GM19324 (cell line): ENCODE data around the gene COL20A1.
"Not testable (repeated sequence)": the region's sequence is repeated elsewhere in the genome, so short reads cannot be mapped to it uniquely, and the experiment has no call there.

Experiments used
- ATAC-seq: cut with Tn5 transposase; IDR thresholded peaks from one replicate; pipeline ENCODE4 v1.9.1; 2021; ENCODE audit warnings: mild to moderate bottlenecking, moderate library complexity; ENCODE audit not compliant: unreplicated experiment, low FRiP score

Gene COL20A1

DNA sequence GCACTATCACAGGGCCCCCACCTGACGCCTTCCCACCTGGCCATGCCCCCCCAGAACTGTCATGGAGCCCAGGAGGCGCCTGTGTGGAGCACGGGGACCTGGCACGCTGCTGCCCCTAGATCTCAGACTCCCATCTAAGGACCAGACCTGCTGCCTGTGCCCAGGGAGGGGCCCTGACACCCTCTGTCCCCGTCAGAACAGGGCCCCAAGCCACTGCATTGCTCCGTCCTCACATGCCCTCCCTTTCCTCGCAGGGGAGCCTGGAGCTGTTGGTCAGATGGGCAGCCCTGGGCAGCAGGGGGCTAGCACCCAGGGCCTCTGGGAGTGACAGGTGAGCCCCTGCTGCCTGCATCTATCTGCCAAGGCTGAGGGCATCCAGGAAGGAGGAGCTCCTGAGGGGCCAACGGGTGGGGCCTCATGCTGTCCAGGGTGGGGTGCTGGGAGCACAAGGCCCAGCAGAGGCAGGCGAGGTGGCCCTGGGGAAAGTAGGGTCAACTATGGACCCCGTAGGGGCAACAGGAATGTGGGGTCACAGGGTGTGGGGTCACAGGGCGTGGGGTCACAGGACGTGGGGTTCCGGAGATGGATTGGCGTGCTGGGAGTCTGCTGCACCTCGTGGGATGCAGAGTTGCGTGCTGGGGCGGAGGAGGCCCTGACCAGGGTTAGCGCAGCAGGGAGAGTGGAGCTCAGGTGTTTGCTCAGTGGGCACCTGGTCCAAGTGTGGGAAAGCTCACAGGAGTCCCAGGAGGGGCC lies 36.5 kb downstream of the COL20A1 start:
- no peak for ATAC-seq

DNA sequence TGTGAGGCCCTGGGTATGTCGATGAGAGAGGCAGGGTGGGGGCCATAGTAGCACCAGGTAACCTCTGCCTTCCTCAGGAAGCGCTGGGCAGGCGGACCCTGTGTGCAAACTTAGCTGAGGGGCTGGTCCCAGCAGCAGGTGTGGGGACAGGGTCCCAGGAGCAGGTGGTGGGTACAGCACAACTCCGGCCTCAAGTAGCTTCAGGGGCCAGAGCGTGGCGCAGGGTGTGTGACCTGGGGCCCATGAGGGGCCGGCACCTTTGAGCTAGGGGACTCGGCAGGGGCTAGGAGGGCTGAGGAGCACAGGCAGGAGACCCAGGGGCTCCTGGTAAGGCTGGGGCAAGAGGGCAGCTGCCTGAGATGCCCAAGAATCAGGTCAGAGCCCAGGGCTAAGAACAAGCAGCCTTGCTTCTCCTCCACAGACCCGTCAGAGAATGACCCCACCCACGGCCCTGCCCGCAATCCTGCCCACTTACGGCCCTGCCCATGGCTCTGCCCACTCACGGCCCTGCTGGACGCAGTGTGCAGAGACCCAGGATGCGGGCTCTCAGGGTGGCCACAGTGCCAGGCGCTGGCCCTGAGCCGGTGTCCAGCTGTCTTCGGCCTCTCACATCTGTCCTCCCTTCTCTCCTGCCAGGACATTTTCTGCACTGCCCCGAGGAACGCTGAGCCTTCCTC lies 37.2 kb downstream of the COL20A1 start:
- ATAC-seq: no peak

DNA sequence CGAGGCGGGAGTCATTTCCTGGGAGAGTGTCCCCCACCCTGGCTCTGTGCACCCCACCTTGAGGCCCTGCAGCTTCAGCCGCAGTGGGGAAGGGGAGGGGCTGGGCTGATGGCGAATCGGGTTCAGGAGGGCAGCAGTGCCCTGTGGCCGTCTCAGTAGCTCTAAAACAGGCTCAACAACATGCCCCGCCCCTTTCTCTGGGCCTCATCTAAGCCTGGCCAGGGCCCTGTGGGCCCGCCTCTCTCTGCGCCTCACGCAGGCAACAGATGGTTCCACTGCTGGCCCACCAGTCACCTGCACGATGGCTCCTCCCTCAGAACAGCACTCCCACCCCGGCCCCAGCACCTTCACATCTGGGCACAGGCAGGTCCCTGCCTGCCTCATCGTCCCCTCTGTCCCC lies 38.0 kb downstream of the COL20A1 start:
- ATAC-seq: no peak

DNA sequence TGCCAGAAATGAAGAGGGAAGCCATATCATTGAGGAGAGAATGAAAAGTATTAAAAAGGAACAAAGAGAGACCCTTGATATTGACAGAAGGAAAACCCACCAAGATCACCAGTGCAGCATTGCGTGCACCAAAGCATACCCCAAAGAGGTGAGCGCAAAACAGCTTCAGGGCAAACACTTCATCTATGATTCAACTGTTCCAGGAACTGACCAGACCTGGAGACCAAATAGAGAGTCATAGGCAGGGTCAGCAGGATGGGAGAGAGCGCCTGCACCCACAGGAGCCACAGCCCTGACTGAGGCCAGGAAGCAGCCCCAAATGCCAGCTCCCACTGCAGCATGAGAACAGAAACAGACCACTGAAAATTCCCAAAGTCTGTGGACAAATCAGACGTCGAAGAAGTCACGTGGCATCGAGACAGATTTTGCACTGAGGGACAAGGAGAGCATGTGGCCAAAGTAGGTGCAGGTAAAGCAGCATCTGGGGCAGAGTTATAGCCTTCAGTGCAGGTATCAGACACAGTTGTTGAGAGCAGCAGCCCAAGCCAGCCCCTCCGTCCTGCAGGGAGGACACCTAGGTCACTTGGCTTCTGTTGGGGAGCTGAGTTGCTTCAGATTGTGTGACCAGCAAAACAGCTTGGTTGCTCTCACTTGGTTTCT lies 38.9 kb downstream of the COL20A1 start:
- ATAC-seq: no peak

DNA sequence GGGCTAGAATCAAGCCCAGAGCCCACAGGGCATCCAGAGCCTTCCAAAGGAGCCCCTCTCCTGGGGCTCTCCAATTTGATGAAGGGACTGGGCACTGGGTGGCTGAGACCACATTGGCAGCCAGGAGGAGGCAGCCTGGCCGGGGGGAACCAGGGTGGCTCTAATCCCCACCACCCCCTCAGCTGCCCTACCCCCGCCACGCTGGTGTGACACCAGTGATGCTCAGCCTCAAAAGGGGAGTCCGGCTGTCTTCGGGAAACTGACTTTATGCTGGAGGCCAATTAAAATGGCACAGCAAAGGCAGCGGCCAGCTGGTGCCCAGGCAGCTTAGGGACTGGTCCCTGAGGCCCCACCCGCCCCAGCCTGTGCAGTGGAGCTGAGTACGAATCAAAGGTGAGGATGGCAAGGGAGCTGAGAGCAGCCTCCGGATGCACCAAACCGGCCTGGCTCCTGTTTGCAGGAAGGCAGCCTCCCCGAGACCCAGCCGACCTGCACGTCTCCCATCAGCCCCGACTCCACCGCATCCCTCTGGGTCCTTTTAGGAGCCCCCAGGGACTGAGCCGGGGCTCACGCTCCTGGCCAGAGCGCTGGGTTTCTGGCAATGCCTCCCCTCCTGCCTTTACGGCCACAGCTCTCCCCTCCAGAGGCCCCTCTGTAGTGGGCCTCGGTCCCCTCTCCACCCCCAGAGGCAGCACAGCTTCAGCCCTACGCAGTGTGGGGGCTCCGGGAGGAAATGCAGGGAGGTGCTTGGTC lies 39.7 kb downstream of the COL20A1 start:
- no peak for ATAC-seq

DNA sequence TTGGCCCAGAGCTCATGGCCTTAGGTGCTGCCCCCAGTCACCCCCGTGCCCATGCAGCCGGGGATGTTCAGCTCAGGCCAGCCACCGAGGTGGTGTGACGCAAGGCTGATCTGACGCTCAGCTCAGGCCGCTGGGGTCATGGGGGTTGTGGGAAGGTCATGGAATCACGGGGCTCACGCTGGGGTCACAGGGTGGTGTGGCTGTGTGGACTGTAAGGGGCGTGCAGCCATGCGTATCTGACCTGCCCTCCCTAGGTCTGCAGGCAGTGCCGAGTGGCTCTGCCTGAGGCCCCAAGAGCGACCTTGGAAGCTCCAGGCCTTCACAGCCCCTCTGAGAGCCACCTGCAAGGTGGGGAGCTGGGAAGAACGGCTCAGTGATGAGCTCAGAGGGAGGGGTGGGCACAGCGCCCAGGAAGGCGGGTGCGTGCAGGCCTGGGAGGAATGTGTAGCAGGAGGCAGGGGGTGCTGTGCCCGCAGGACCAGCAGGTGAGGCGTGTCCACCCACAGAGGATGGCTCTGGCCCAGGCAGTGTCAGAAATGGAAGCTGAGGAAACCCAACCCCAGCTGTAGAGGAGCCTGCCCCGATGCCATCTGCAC lies 40.4 kb downstream of the COL20A1 start:
- no peak for ATAC-seq

DNA sequence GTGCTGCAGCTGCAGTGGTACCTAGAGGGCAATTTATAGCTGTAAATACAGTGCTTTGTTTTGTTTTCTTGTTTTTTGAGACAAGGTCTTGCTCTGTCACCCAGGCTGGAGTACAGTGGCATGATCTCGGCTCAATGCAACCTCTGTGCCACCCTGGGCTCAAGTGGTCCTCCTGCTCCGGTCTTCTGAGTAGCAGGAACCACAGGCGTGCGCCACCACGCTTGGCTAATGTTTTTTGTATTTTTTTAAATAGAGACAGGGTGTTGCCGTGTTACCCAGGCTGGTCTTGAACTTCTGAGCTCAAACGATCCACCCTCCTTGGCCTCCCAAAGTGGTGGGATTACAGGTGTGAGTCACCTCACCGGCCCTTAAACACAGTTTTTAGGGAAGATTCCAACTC lies 41.4 kb downstream of the COL20A1 start:
- no peak for ATAC-seq

DNA sequence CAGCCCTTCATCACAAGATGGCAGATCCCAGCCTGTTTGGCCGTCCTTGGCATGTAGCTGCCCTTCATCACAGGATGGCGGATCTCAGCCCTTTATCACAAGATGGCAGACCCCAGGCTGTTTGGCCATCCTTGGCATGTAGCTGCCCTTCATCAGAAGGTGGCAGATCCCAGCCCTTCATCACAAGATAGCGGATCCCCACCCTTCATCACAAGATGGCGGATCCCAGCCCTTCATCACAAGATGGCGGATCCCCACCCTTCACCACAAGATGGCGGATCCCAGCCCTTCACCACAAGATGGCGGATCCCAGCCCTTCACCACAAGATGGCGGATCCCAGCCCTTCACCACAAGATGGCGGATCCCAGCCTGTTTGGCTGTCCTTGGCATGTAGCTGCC lies 42.1 kb downstream of the COL20A1 start:
- ATAC-seq: not testable (repeated sequence)

DNA sequence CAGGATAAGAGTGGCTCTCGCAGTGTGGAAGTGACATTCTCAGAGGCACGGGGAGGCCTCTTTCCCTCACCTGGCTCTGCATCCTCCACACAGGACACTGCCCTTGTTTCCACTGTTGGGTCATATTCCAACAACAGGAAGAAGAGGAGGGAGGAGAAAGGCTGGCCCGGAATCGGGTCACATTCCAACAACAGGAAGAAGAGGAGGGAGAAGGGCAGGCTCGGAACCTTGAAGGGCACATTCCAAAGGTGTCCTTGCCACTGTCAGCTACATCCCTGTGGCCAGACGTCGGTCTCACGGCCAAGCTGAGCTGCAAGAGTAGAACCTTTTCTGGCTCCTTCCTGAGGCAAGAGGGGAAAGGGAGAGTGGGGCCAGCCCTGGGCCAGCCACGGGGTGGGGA lies 42.7 kb downstream of the COL20A1 start:
- ATAC-seq: no peak

DNA sequence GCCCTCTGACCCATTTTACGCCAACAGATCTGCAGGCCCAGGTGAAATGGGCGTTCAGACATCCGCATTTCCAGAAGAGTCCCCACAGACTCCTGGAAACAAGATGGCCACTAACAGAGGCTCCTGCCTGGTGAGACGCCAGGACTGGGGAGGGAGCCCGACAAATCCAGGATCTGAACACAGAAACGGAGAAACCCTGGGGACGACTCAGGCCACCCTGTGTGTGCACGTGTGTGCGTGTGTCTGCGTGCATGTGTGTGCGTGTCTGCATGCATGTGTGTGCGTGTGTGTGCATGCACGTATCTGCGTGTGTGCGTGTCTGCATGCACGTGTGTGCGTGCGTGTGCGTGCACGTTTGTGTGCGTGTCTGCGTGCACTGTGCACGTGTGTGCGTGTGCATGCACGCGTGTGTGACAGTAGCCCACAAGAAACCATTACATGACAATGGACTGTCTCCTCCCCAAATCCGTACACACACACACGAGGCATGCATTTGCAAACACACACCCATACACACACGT lies 43.3 kb downstream of the COL20A1 start:
- ATAC-seq: no peak

DNA sequence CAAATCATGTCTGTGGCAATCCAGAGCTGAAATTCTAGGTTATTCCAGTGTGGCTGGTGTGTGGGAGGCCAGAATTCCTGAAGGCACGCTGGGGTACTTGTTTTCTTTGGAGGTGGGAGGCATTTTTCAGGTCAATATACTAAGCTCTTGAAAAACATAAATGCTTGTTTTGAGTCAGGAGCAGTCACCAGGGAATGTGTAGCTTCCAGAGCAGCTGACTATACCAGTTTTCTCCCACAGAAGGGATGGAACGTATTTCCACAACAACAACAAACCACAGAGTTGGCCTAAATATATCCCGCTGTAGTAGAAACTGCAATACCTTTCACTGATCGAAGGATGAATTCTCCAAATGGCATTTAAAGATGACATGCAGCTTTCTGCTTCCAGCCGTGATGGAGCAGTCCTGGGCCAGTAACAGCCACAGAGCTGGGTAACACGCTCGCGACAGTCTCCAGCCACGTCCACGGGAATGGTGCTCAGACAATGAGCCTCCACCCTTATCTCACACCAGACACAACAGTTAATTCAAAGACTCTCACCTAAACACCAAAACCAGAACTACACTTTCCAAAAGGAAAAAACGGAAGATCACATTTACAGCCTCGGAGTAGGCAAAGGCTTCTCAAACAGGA lies 44.9 kb downstream of the COL20A1 start:
- no peak for ATAC-seq

DNA sequence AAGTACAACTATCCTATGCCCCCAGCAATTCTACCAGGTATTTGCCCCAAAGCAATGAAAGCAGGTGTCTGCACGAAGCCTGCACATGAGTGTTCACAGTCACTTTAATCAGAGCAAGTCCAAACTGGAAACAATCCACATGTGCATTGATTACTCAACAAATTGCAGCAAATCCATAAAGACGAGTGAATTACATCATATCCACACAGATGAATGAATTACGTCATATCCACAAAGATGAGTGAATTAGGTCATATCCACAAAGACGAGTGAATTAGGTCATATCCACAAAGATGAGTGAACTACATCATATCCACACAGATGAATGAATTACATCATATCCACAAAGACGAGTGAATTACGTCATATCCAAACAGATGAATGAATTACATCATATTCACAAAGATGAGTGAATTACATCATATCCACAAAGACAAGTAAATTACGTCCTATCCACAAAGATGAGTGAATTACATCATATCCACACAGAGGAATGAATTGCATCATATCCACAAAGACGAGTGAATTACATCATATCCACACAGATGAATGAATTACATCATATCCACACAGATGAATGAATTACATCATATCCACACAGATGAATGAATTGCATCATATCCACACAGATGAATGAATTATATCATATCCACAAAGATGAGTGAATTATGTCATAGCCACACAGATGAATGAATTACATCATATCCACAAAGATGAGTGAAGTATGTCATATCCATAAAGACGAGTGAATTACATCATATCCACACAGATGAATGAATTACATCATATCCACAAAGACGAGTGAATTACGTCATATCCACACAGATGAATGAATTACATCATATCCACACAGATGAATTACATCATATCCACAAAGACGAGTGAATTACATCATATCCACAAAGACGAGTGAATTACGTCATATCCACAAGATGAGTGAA lies 46.4 kb downstream of the COL20A1 start:
- not testable (repeated sequence) for ATAC-seq

DNA sequence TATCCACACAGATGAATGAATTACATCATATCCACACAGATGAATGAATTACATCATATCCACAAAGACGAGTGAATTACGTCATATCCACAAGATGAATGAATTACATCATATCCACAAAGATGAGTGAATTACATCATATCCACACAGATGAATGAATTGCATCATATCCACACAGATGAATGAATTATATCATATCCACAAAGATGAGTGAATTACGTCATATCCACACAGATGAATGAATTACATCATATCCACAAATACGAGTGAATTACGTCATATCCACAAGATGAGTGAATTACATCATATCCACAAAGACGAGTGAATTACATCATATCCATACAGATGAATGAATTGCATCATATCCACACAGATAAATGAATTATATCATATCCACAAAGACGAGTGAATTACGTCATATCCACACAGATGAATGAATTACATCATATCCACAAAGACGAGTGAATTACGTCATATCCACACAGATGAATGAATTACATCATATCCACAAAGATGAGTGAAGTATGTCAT lies 47.2 kb downstream of the COL20A1 start:
- not testable (repeated sequence) for ATAC-seq

DNA sequence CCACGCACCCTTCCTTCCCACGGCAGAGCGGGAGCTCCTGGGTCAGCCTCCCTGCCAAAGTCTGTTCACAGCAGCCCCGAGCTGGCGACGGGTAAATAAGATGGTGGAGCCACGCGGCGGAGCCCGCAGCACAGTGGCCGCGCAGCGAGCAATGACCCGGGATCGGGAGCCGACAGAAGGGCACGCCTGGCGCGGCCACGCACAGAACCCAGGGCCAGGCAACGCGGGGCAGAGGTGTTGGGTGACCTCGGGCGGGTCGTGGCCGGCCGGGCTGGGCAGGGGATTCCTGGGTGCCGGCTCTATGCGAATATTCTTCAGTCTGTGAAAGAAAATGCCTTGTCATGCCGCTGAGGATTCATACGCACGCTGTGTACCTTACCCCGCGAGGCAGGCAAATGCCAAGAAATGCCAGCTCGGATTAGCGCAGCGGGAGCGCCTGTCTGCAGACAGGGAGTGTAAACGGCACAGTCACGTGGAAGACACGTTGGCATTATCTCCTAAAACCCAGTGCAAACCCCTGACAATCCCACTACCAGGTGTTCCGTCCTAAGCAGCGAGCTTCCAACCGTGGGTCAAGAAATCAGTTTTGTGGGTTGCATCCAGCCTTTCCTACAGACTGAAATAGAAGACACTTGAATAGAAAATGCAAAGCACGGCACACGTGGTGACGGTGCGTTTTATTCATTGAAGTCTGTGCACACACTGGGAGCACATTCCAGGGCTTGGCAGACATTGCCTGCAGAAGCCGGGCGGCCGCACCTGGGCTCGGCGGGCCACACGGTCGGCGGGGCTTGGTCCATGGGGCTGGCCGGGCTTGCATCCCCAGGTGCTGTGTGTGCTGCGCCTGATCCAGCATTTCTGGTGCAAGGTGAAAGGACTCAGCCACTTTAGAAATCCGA lies 49.8 kb downstream of the COL20A1 start:
- no peak for ATAC-seq

DNA sequence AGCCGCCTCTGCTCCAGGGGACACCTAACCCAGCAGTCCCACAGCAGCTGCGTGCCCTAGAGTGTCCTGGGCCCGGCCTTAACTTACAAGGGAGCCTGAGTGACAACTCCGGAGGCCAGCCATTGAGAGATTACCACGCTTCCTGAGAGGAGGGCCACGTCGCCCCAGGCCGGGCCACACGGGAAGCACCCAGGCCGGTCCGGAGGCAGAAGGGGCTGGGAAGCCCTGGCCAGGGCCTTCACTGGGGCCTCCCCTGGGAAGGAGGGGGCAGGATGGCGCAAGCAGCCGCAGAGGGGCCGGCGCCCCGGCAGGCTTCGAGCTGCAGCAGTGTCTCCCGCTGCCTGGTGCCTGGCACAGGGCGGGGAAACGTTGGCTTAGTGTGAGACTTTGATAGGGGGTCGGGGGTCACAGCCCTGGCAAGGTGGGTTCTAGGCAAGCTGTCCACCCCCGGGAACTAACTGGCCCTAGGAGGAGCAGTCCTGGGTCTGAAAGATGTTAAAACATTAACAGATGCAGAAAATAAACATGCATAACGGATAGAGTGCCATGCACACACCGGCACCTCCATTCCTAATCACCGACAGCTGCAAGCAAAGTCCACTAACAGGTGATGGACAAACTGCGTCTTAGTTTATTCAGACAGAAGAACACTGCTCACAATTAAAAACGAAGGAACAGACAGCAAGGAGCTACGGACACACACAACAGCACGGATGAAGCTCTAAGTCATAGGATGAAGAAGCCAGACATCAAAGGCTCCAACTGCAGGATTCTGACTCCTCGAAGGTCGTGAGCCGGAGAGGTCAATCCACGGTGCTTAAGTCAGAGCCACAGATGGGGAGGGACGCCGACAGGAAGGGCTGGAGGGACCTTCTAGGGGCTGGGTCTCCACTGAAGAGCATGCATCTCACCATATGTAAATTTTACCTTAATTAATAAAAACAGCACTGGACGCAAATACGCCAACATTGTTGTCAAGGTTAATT lies 50.8 kb downstream of the COL20A1 start:
- no peak for ATAC-seq

DNA sequence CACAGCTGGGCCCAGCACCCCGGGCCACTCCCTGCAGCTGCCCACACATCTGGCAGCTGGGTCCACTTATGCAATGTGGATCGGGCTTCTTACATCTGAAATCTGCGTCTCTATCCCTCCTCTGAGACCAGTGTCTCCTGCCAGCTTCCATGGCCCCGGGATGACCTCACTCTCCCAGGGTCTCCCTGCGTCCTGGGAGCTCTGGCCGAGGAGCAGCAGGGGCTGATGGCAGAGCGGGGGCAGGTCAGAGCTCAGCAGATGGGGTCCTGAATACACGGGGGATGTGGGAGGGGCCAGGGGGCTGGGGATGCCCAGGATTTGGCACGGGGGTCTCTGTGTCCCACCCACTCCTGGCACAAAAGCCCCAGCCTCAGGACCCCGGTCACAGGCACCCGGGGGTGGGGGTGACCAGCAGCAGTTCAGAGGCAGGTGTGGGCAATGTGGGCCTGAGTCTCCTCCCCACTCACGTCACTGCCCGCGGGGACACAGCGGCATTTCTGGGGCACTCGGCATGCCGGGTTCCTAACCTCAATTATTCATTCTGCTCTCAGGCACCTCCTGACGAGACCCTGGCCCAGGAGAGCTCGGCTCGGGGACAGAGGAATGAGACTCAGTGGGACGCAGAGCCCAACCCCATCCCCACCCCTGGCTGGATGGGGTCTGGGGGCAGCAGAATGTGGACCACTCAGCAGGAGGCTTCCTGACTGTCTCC lies 51.8 kb downstream of the COL20A1 start:
- ATAC-seq: no peak
